Right cardiac atrium (tissue), 5 donors: ENCODE data around the gene DYNC1LI1. TPM values are rescaled to one million over a fixed set of nuclear protein-coding genes. Genes with fewer than 3 reads are reported as not detected.
"Not testable (repeated sequence)": the region's sequence is repeated elsewhere in the genome, so short reads cannot be mapped to it uniquely, and the experiment has no call there.

Experiments
- ATAC-seq, 2 donors: fragments of 200-7000 bp; cut with Tn5 transposase; one replicate each; pipeline versions ENCODE4 v1.8.0 to v1.9.1; 2020; ENCODE audit warnings: moderate library complexity in 2 of 2, mild to moderate bottlenecking in 1 of 2
- DNase-seq, 3 donors: peaks; one replicate each; pipeline ENCODE4 v3.0.0-alpha.2; 2020
- H3K27ac ChIP-seq: one replicate; pipeline ENCODE4 v1.5.1; 2013; ENCODE audit warnings: mild to moderate bottlenecking, low read length, control low read depth, moderate library complexity
- H3K27me3 ChIP-seq: one replicate; pipeline ENCODE4 v1.6.1; 2013; ENCODE audit not compliant: control insufficient read depth, insufficient read depth
- H3K4me1 ChIP-seq: one replicate; pipeline ENCODE4 v1.6.1; 2013; ENCODE audit warnings: low read length; ENCODE audit not compliant: control insufficient read depth, insufficient read depth
- H3K4me3 ChIP-seq: one replicate; pipeline ENCODE4 v1.5.1; 2013; ENCODE audit warnings: low read length, control low read depth
- H3K9me3 ChIP-seq: one replicate; pipeline ENCODE4 v1.6.1; 2013; ENCODE audit warnings: low read length; ENCODE audit not compliant: control insufficient read depth
- WGBS: extraction: QIAGEN DNeasy Blood & Tissue Kit; methylation state at CpG from one replicate; pipeline ENCODE4 v1.1.7; 2013; 5-methylcytosine and 5-hydroxymethylcytosine counted together
- intact Hi-C, 4 donors: fragments of 100-400 bp; cut with DNase I; formaldehyde crosslinking; loops; one replicate each; pipeline versions ENCODE4 v1.11.0 to v1.14.0; 2022 to 2023
- polyA plus RNA-seq: library from polyadenylated mRNA; stranded (reverse); fragments of 200-250 nt; gene quantifications from one replicate; pipeline ENCODE4 v1.2.3, GENCODE V29; 2013
- total RNA-seq, 4 donors: library from RNA; stranded (reverse); fragmentation: NEBNext Ultra II Directional; extraction: Animal tissue kit (Norgen Biotek cat#: 25700); gene quantifications; one replicate each; pipeline ENCODE4 v1.2.1, GENCODE V29; 2021
- donor health status: healthy with polysubstance abuse.
- donor health status: DM: no; HTN: yes; CAD: no.
- donor health status: DM: no; HTN: no; CAD: no.
- donor health status: DM: no; HTN: yes; CAD: no; lungs with severe emphysema.
- donor health status: DM: yes; HTN: yes; CAD: no.

Gene DYNC1LI1
- total and polyA plus RNA-seq, 5 donors: 41.2 to 48.5 (median 45.4) TPM

DNA sequence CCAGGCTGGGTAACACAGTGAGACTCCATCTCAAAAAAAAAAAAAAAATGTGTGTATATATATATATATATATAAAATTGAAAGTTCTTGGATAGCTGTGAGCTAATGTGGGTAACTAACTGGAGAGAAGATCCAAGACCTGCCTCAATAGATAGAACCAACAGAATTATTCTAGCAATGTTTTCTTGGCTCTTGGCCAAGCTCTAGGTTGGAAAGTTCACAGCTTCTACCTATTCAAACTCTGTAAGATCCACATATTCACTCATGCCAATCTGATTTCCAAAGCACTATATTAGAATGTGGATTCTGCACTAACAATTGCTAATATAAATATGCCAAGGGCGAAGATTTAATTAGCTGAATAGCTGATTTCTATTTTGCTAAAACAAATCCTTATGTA, 38.2 kb downstream of the DYNC1LI1 start:
- intact Hi-C loops: no loop called here
- DNase-seq (no peak), ATAC-seq (no peak)
- no peaks in the 10 kb centered on the region for H3K27me3 ChIP-seq
- H3K4me3 ChIP-seq: no peak overlapping the region
- no peaks in the 10 kb centered on the region for H3K9me3 ChIP-seq
- no peak overlapping the region for H3K27ac ChIP-seq
- 98% methylated on average over 1 of the region's 1 CpG for WGBS
- no peaks in the 10 kb centered on the region for H3K4me1 ChIP-seq

- H3K9me3 ChIP-seq: no peaks in the 10 kb centered on the region
- ATAC-seq (no peak), DNase-seq (no peak)
- H3K27ac ChIP-seq: no peak overlapping the region
- H3K27me3 ChIP-seq: no peaks in the 10 kb centered on the region
- H3K4me3 ChIP-seq: no peak overlapping the region
- no peaks in the 10 kb centered on the region for H3K4me1 ChIP-seq
- intact Hi-C loops: no loop called here
Measured at GRCh38 chr3:32531010-32531647, 39.5 kb downstream of the DYNC1LI1 start.

GRCh38 chr3:32525720-32526119, 44.9 kb downstream of the DYNC1LI1 start:
- DNase-seq (no peak), ATAC-seq (no peak)
- Histone ChIP-seq H3K4me3 (no peak overlapping the region), H3K9me3 (no peaks in the 10 kb centered on the region), H3K27ac (no peak overlapping the region), H3K4me1 (no peaks in the 10 kb centered on the region), H3K27me3 (no peaks in the 10 kb centered on the region)
- intact Hi-C loops: no loop called here

- Histone ChIP-seq H3K4me3 (no peak overlapping the region), H3K27ac (no peak overlapping the region), H3K27me3 (no peaks in the 10 kb centered on the region), H3K9me3 (no peaks in the 10 kb centered on the region), H3K4me1 (no peaks in the 10 kb centered on the region)
- ATAC-seq (peak in 1 of 2 donors; percentile 37), DNase-seq (no peak)
- intact Hi-C loops: no loop called here
- WGBS: 56% methylated on average over 7 of the region's 7 CpGs
Measured at GRCh38 chr3:32522682-32523081, 48.0 kb downstream of the DYNC1LI1 start.

- H3K4me1 ChIP-seq, DNase-seq, H3K27me3 ChIP-seq, intact Hi-C loops, H3K27ac ChIP-seq, H3K9me3 ChIP-seq, ATAC-seq, H3K4me3 ChIP-seq: not testable (repeated sequence)
- 99% methylated on average over 5 of the region's 5 CpGs for WGBS
Measured at GRCh38 chr3:32518921-32519320, 51.7 kb downstream of the DYNC1LI1 start.

DNA sequence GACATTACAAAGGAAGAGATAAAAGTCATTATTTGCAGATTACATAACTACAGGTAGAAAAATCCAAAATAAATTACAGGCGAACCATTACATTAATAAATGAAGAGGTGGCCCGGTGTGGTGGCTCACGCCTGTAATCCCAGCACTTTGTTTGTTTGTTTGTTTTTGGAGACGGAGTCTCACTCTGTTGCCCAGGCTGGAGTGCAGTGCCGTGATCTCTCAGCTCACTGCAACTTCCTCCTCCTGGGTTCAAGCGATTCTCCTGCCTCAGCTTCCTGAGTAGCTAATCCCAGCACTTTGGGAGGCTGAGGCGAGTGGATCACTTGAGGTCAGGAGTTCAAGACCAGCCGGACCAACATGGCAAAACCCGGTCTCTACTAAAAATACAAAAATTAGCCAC, 53.9 kb downstream of the DYNC1LI1 start:
- ATAC-seq, intact Hi-C loops, H3K4me3 ChIP-seq, H3K27ac ChIP-seq, H3K4me1 ChIP-seq, DNase-seq, H3K9me3 ChIP-seq, H3K27me3 ChIP-seq: not testable (repeated sequence)
- WGBS: 85% methylated on average over 9 of the region's 9 CpGs

- Histone ChIP-seq H3K4me1 (no peaks in the 10 kb centered on the region), H3K9me3 (no peaks in the 10 kb centered on the region), H3K27ac (no peak overlapping the region), H3K4me3 (no peak overlapping the region), H3K27me3 (no peaks in the 10 kb centered on the region)
- WGBS: 81% methylated on average over 2 of the region's 2 CpGs
- DNase-seq (no peak), ATAC-seq (no peak)
- intact Hi-C loops: loop anchor here in 3 of 4 donors (2.0 to 5.0 kb wide), 3 partner anchors 151 to 156 kb away; no protein-coding TSS in a partner anchor
Measured at GRCh38 chr3:32511005-32511404, 59.7 kb downstream of the DYNC1LI1 start.

GRCh38 chr3:32510075-32510724, 60.5 kb downstream of the DYNC1LI1 start:
- no peaks in the 10 kb centered on the region for H3K27me3 ChIP-seq
- 26% methylated on average over 3 of the region's 3 CpGs for WGBS
- peak; percentile 54 to 72 (median 69) for DNase-seq
- H3K27ac ChIP-seq: no peak overlapping the region
- H3K4me1 ChIP-seq: no peaks in the 10 kb centered on the region
- H3K4me3 ChIP-seq: no peak overlapping the region
- intact Hi-C loops: loop anchor here in 3 of 4 donors (2.0 to 5.0 kb wide), 3 partner anchors 152 to 157 kb away; no protein-coding TSS in a partner anchor
- ATAC-seq: peak; percentile 93 to 95
- no peaks in the 10 kb centered on the region for H3K9me3 ChIP-seq

DNA sequence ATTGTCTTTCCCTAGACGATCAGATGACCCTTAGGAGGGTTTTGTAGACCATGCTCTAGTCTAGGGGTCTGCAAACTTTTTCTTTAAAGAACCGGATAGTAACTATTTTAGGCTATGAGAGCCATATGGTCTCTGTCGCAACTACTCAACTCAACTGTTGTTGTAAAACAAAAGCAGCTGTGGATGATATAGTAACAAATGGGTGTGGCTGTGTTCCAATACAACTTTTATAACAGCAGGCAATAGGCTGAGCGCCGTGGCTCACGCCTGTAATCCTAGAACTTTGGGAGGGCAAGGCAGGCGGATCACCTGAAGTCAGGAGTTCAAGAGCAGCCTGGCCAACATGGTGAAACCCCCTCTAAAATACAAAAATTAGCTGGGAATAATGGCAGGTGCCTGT, 61.9 kb downstream of the DYNC1LI1 start:
- H3K27me3 ChIP-seq: no peaks in the 10 kb centered on the region
- intact Hi-C loops: loop anchor here in 2 of 4 donors (5.0 to 10.0 kb wide), 2 partner anchors 66 to 159 kb away; partner anchors contain the start of gene DYNC1LI1 (in 1 of the 2)
- ATAC-seq (no peak), DNase-seq (no peak)
- no peak overlapping the region for H3K4me3 ChIP-seq
- WGBS: 72% methylated on average over 7 of the region's 7 CpGs
- H3K27ac ChIP-seq: no peak overlapping the region
- H3K4me1 ChIP-seq: no peaks in the 10 kb centered on the region
- H3K9me3 ChIP-seq: no peaks in the 10 kb centered on the region

GRCh38 chr3:32506466-32506865, 64.2 kb downstream of the DYNC1LI1 start:
- intact Hi-C loops: loop anchor here in 2 of 4 donors (5.0 to 10.0 kb wide), 2 partner anchors 68 to 161 kb away; partner anchors contain the start of gene DYNC1LI1 (in 1 of the 2)
- 68% methylated on average over 4 of the region's 4 CpGs for WGBS
- DNase-seq (no peak), ATAC-seq (no peak)
- no peak overlapping the region for H3K4me3 ChIP-seq
- no peaks in the 10 kb centered on the region for H3K4me1 ChIP-seq
- no peaks in the 10 kb centered on the region for H3K9me3 ChIP-seq
- H3K27me3 ChIP-seq: no peaks in the 10 kb centered on the region
- no peak overlapping the region for H3K27ac ChIP-seq

GRCh38 chr3:32502946-32503286, 67.7 kb downstream of the DYNC1LI1 start:
- Histone ChIP-seq H3K27ac (peak overlapping the region; percentile 54), H3K27me3 (no peaks in the 10 kb centered on the region), H3K4me1 (peaks cover 3% of the 10 kb centered on the region), H3K9me3 (no peaks in the 10 kb centered on the region), H3K4me3 (peak overlapping the region; percentile 77)
- ATAC-seq (peak in 1 of 2 donors; percentile 14), DNase-seq (no peak)
- intact Hi-C loops: loop anchor here in 1 of 4 donors (10.0 kb wide), 1 partner anchor 72 kb away; the partner anchor contains the start of gene DYNC1LI1
- under 1% methylated on average over 6 of the region's 6 CpGs for WGBS
